ENCODE measurements around the gene NBAS. TPM values are rescaled to one million over a fixed set of nuclear protein-coding genes. Genes with fewer than 3 reads are reported as not detected.

NBAS gene
- total and polyA plus RNA-seq, 2 of the 13 experiments (the other 11 are each of a cell fraction or from before 2014, with no cell fraction given) = 33.6 to 58.7 TPM

- TF ChIP-seq PAWR (CRISPR knock-in tag; IDR thresholded peaks at IDR 0.05; ENCODE audit: borderline replicate concordance) = no peak
- TF ChIP-seq HNF4A (CRISPR knock-in tag; IDR thresholded peaks at IDR 0.05) = peak; percentile 98
- TF ChIP-seq DRAP1 (CRISPR knock-in tag; IDR thresholded peaks at IDR 0.05) = peak; percentile 65; the same call in 1 of the 2 replicates
- TF ChIP-seq FOXA3 (CRISPR knock-in tag; IDR thresholded peaks at IDR 0.05) = peak; percentile 93
- no peak for TF ChIP-seq SMC3 (IDR thresholded peaks at IDR 0.05; ENCODE audit: low read length)
- peak; percentile 68; the same call in 1 of the 2 replicates for TF ChIP-seq SMAD3 (CRISPR knock-in tag; IDR thresholded peaks at IDR 0.05)
- TF ChIP-seq HNF4G (IDR thresholded peaks at IDR 0.05; ENCODE audit: borderline replicate concordance, low read depth, low read length) = peak; percentile 86
- peak; percentile 70; the same call in 1 of the 2 replicates for TF ChIP-seq HNF4G (CRISPR knock-in tag; IDR thresholded peaks at IDR 0.05; ENCODE audit: borderline replicate concordance, low read depth)
- 0 out of 2 replicates have a peak, but pooled peaks have one; percentile 46 for TF ChIP-seq SIX4 (CRISPR knock-in tag; IDR thresholded peaks at IDR 0.05)
- peak; percentile 55; the same call in 1 of the 2 replicates for TF ChIP-seq ZNF44 (CRISPR knock-in tag; IDR thresholded peaks at IDR 0.05)
- TF ChIP-seq NCOR1 (IDR thresholded peaks at IDR 0.05; ENCODE audit: borderline replicate concordance, low read length) = peak; percentile 91
- TF ChIP-seq ISL2 (CRISPR knock-in tag; IDR thresholded peaks at IDR 0.05) = peak; percentile 83
- no peak for TF ChIP-seq E2F1 (CRISPR knock-in tag; IDR thresholded peaks at IDR 0.05)
- peak in 1 of 2 experiments; percentile 81; a peak in 2 of 4 replicates for TF ChIP-seq EP300 (IDR thresholded peaks at IDR 0.05; ENCODE audit: low read depth in 2 of 2, low read length in 2 of 2)
- TF ChIP-seq EP300 (CRISPR knock-in tag; IDR thresholded peaks at IDR 0.05; ENCODE audit: borderline replicate concordance) = peak; percentile 43; the same call in 1 of the 2 replicates
- TF ChIP-seq BRF2 (CRISPR knock-in tag; IDR thresholded peaks at IDR 0.05) = no peak
- TF ChIP-seq ZNF276 (CRISPR knock-in tag; IDR thresholded peaks at IDR 0.05; ENCODE audit: low read depth) = no peak
- no peak for TF ChIP-seq TIGD3 (CRISPR knock-in tag; IDR thresholded peaks at IDR 0.05; ENCODE audit: borderline replicate concordance)
- TF ChIP-seq SKIL (CRISPR knock-in tag; IDR thresholded peaks at IDR 0.05; ENCODE audit: borderline replicate concordance) = peak; percentile 49; the same call in 1 of the 2 replicates
Measured at GRCh38 chr2:15172825-15173224, 388.3 kb downstream of the NBAS start (continued).

Measured in HepG2 (cell line).